D341Med (cell line): ENCODE measurements around the gene WWOX.
A peak's percentile ranks its signal among the peaks of the same experiment; 100 is the strongest.

ENCODE experiments used
- DNase-seq: peaks from one replicate; pipeline ENCODE4 v3.0.0; 2012; ENCODE audit warnings: low spot score

The WWOX gene

GRCh38 chr16:78396046-78396445, 296.6 kb downstream of the WWOX start:
- DNase-seq: no peak

- no peak for DNase-seq
Observed at GRCh38 chr16:78396673-78397072, 297.2 kb downstream of the WWOX start.

DNA sequence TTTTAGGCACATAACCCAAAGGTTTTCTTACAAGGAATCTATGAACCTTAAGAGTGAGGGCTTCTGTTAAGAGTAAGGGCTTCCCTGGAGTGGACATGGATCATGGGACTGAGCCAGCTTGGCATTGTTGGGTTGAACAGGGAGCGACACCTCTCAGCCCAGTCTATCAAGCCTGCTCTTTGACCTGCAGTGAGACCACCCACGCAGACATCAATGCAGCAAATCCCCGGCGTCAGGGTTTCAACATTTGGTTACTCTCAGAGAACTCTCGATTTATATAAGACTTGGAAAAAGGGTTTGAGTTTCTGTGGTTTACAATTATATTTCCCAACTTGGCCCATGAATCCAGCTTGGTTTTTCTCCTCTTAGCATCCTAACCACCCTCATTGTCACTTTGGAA, 299.9 kb downstream of the WWOX start:
- DNase-seq: no peak

- no peak for DNase-seq
Observed at GRCh38 chr16:78402833-78403232, 303.4 kb downstream of the WWOX start.

- DNase-seq: no peak
Observed at GRCh38 chr16:78405040-78405439, 305.6 kb downstream of the WWOX start.

GRCh38 chr16:78405833-78406232, 306.4 kb downstream of the WWOX start:
- DNase-seq: no peak

DNA sequence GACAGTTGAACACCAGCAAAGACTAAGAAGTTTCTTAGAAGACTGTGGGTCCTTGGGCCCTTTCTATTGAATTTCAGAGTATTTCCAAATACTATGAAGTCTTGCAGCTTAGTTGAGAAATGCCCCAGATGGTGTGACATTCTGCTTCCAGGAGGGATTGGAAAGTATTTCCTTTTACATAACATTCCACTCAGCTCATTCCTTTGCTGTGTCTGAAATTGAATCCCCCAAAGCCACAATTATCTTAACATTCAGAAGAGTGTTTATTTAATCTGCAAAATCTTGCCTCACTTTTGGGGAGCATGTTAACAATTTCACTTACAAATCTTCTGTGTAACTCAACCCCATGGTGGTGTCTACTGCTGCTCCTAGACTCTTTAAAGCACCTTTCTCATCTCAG, 307.7 kb downstream of the WWOX start:
- no peak for DNase-seq

DNA sequence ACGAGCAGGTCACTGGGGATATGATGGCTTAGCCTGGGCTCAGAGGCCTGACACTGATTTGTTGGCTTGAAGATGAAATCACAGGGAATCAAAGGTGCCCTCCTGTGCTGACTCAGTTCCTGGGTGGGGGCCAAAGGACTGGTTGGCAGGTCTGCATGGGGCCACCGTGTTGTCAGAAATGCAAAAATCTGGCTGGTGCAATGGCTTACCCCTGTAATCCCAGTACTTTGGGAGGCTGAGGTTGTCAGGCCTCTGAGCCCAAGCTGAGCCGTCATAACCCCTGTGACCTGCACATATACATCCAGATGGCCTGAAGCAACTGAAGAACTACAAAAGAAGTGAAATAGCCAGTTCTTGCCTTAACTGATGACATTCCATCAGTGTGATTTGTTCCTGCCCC, 314.2 kb downstream of the WWOX start:
- DNase-seq: no peak

DNA sequence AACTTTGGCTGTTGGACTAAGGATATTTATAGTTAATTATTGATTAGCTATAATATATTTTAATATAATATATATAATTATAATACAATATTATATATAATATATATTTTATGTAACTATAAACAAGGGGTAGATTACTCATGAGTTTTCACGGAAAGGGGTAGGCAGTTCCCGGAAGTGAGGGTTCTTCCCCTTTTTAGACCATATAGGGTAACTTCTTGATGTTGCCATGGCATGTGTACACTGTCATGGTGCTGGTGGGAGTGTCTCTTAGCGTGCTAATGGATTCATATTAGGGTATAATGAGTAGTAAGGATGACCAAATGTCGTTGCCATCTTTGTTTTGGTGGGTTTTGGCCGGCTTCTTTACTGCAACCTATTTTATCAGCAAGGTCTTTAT, 315.6 kb downstream of the WWOX start:
- no peak for DNase-seq

GRCh38 chr16:78415669-78416068, 316.2 kb downstream of the WWOX start:
- no peak for DNase-seq

DNA sequence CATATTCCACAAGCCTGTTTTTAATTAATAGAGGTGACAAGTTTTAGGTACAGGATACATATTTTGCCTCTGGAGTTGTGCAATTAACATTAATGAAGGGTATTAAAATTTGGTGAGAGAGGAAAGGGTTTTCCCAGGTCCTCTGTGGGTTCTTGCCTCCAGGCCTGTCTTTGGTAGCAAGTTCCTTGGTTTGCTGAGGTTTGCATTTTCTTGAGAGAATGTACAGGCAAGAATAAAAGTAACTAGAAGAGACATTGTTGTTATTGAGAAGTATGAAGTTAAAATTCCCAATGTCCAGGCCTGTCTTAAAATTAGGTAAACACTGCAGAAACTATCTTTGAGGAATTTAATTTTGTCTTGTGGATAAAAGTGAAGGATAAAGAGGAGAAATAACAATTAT, 316.9 kb downstream of the WWOX start:
- DNase-seq: no peak

DNA sequence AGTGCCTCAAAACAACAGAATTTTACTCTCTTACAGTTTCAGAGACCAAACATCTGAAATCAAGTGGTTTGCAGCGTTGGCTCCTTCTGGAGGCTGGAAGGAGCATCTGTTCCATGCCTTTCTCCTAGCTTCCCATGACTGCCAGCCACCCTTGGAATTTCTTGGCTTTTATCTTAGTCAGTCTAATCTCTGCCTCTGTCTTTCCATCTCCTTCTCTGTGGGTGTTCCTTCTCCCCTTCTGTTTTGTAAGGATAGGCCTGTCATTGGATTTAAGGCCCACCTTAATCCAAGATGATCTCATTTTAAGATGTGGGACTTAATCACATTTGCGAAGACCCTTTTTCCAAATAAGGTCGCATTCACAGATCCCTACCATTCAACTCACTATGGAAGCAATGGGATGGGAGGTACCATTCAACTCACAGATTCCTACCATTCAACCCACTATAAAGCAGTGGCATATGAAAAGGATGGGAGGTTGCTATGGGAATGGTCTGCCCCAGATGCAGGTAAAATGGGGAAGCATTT, 321.8 kb downstream of the WWOX start:
- no peak for DNase-seq

GRCh38 chr16:78425281-78425680, 325.8 kb downstream of the WWOX start:
- no peak for DNase-seq

- DNase-seq: peak; percentile 41
Observed at GRCh38 chr16:78425891-78426510, 326.5 kb downstream of the WWOX start.

GRCh38 chr16:78428193-78428592, 328.7 kb downstream of the WWOX start:
- no peak for DNase-seq

DNA sequence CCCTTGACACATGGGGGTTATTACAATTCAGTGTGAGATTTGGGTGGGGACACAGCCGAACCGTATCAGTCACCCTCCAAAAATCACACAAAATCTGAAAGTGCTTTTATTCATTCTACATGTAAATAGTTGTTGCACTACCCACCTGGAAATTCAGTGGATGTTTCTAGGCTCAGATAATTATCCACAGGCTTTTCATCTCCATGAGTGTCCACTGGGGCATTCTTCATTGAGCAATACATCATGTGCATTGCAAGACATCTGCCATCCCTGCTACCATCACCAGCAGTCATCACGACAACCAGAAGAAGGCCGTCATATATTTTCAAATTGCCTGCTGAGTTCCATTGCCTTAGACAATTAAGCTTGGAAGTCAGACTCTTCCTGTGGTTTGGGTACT, 330.8 kb downstream of the WWOX start:
- no peak for DNase-seq

- no peak for DNase-seq
Observed at GRCh38 chr16:78431004-78431670, 331.7 kb downstream of the WWOX start.

DNA sequence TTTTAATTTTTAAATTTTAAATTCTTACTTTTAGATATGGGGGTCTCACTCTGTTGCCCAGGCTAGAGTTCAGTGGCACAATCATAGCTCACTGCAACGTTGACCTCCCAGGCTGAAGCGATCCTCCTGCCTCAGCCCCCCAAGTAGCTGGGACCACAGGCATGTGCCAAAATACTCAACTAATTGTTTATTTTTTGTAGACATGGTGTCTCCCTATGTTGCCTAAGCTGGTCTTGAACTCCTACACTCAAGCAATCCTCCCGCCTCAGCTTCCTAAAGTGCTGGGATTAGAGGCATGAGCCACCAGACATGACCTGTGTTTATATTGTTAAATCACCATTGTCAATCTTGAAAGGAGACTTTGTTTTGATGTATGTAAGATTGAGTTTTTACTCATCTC, 332.2 kb downstream of the WWOX start:
- no peak for DNase-seq

DNA sequence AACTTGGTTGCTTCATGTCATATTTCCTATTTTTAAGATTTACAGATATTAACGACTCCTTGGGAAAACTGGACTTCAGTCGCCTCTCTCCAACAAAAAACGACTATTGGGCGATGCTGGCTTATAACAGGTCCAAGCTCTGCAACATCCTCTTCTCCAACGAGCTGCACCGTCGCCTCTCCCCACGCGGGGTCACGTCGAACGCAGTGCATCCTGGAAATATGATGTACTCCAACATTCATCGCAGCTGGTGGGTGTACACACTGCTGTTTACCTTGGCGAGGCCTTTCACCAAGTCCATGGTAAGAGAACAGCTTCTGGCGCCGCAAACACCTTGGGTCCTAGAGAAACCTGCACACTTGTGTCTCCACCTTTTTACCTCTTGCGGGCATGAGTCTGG, 333.0 kb downstream of the WWOX start:
- DNase-seq: no peak

DNA sequence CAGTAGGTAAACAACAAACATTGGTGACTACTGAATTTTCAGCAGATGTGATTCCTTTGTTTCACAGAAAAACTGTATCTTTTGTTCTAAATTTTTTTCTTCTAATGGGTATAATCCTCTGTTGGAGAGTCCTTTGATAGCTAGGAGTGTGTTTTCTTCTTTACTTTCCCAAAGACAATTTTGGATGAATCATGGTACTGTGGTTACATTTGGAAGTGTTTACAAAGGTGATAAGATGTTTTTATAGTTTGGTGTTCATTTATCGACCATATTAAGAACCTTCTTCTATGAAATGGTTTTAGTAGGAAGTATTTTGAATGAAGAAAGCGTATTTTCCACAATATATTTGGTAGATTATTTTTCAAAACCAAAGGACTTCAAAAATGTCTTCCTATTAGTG, 333.7 kb downstream of the WWOX start:
- DNase-seq: no peak

DNA sequence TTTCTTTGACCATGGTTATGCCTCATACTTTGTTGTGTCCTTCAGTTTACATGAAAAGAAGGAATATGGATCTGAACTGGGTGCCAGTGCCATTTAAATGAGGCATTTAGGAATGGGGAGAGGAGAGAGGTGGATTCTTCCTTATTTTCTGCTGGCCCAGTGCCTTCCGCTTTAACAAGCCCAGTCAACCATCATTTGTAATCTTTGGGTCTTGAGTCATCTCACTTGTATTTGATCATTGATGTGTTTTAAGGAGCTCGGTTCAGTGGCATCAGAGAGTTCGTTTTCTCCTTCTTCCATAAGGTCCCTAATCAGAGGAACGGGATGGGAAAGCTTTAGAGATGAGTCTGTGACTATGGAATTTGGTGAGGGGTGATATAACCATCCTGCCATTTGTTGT, 334.9 kb downstream of the WWOX start:
- DNase-seq: no peak

DNA sequence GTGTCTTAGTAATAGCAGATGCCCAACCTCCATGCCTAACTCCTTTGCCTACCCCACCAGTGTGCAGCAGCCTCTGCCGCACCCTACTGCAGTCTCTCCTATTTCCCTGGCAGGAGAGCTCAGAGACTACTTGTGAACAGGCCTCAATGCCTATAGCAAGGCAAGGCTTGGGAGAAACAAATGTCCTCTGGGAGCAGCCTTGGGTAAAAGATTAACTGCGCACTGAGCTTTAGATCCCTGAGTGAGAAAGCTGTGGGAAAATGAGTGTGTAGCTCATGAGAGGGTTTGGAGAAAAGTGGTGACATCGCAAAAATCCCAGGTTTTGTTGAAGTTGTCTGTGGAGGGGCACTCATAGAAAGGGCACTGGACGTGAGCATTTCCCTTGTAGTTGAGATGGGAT, 335.8 kb downstream of the WWOX start:
- DNase-seq: no peak

- no peak for DNase-seq
Observed at GRCh38 chr16:78436023-78436422, 336.6 kb downstream of the WWOX start.

DNA sequence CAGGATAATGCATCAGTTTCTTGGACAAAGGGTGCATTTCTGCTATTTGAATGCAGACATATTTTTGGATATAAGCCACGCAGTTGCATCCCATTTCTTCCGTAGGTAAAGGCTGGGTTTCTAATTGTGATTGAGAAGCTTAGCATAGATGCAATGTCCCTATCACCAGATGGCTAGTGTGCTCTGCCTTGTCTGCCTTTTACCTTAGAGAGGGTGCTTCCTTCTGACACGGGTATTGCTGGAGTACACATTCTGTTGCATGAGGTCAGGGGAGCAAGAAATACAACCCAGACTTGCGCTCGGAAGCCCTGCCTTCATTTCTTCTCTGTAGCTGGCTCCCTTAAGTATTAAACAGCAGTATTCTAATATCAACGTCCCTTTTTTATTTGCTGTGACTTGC, 337.4 kb downstream of the WWOX start:
- DNase-seq: no peak
